Endothelial cell of hepatic sinusoid (primary cell): Measurements from ENCODE around the gene CLIP2.
"Not testable (repeated sequence)": the region's sequence is repeated elsewhere in the genome, so short reads cannot be mapped to it uniquely, and the experiment has no call there.

Source experiments
- in situ Hi-C: cut with HindIII; loops from 2 replicates; pipeline ENCODE4 v1.10.0; 2017; ENCODE audit warnings: low sequenced_read_pairs

CLIP2 gene

GRCh38 chr7:74294191-74294998 lies 5.2 kb downstream of the CLIP2 start:
- in situ Hi-C loops: loop anchor here (5.0 kb wide), 1 partner anchor 117 kb away; no protein-coding TSS in a partner anchor

- in situ Hi-C loops: no loop called here
Measured at GRCh38 chr7:74297516-74298233, 8.5 kb downstream of the CLIP2 start.

GRCh38 chr7:74299401-74299800 lies 10.2 kb downstream of the CLIP2 start:
- in situ Hi-C loops: no loop called here

- in situ Hi-C loops: no loop called here
Measured at GRCh38 chr7:74300926-74301325, 11.7 kb downstream of the CLIP2 start.

GRCh38 chr7:74302745-74303221 lies 13.6 kb downstream of the CLIP2 start:
- in situ Hi-C loops: no loop called here

- in situ Hi-C loops: no loop called here
Measured at GRCh38 chr7:74304550-74304949, 15.3 kb downstream of the CLIP2 start.

GRCh38 chr7:74306004-74306729 lies 17.0 kb downstream of the CLIP2 start:
- in situ Hi-C loops: no loop called here

GRCh38 chr7:74306730-74307469 lies 17.7 kb downstream of the CLIP2 start:
- in situ Hi-C loops: no loop called here

GRCh38 chr7:74307738-74308505 lies 18.7 kb downstream of the CLIP2 start:
- in situ Hi-C loops: no loop called here

GRCh38 chr7:74309181-74309580 lies 20.0 kb downstream of the CLIP2 start:
- in situ Hi-C loops: no loop called here

- in situ Hi-C loops: no loop called here
Measured at GRCh38 chr7:74311305-74311744, 22.1 kb downstream of the CLIP2 start.

GRCh38 chr7:74312418-74313028 lies 23.3 kb downstream of the CLIP2 start:
- in situ Hi-C loops: no loop called here

- in situ Hi-C loops: loop anchor here (5.0 kb wide), 1 partner anchor 41 kb away; no protein-coding TSS in a partner anchor
Measured at GRCh38 chr7:74315891-74316290, 26.7 kb downstream of the CLIP2 start.

- in situ Hi-C loops: loop anchor here (5.0 kb wide), 1 partner anchor 40 kb away; no protein-coding TSS in a partner anchor
Measured at GRCh38 chr7:74317146-74317782, 28.1 kb downstream of the CLIP2 start.

- in situ Hi-C loops: loop anchor here (5.0 kb wide), 1 partner anchor 39 kb away; no protein-coding TSS in a partner anchor
Measured at GRCh38 chr7:74318043-74318442, 28.8 kb downstream of the CLIP2 start.

GRCh38 chr7:74320645-74321221 lies 31.5 kb downstream of the CLIP2 start:
- in situ Hi-C loops: no loop called here

- in situ Hi-C loops: not testable (repeated sequence)
Measured at GRCh38 chr7:74322892-74323291, 33.7 kb downstream of the CLIP2 start.

- in situ Hi-C loops: no loop called here
Measured at GRCh38 chr7:74324531-74325209, 35.5 kb downstream of the CLIP2 start.
